Measurements from ENCODE around the gene KAZN.

DNA sequence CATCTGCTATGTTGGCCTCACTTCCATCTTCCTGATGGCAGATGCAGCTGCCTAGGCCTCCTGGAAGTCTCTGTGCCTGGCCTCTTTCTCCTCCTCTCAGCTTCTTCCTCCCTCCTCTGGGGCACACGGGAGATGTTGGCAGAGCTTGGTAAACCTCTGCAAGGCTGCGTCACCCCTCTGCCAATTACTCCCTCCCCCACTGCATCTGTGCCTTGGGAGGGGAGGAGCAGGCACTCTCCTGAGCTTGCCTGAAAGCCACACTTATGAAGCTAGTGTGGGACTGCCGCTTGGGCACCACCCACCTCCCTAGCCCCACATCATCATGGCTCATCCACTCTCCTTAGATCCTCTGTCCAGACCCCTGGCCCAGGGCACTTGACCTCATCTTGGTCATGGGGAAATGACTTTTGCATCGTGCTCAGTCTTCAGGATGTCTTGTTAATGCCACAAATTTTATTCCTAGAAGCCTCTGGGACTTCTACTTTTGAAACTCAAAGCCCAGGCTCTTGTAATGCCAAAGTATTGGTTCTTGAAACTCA, 547.7 kb downstream of the KAZN start:
- TF ChIP-seq, protein P1, sequence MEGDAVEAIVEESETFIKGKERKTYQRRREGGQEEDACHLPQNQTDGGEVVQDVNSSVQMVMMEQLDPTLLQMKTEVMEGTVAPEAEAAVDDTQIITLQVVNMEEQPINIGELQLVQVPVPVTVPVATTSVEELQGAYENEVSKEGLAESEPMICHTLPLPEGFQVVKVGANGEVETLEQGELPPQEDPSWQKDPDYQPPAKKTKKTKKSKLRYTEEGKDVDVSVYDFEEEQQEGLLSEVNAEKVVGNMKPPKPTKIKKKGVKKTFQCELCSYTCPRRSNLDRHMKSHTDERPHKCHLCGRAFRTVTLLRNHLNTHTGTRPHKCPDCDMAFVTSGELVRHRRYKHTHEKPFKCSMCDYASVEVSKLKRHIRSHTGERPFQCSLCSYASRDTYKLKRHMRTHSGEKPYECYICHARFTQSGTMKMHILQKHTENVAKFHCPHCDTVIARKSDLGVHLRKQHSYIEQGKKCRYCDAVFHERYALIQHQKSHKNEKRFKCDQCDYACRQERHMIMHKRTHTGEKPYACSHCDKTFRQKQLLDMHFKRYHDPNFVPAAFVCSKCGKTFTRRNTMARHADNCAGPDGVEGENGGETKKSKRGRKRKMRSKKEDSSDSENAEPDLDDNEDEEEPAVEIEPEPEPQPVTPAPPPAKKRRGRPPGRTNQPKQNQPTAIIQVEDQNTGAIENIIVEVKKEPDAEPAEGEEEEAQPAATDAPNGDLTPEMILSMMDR (IDR thresholded peaks at IDR 0.05), result no peak
- TF ChIP-seq POLR2A (IDR thresholded peaks at IDR 0.05), result no peak
